ENCODE results near the gene PARP2.

Gene PARP2

DNA sequence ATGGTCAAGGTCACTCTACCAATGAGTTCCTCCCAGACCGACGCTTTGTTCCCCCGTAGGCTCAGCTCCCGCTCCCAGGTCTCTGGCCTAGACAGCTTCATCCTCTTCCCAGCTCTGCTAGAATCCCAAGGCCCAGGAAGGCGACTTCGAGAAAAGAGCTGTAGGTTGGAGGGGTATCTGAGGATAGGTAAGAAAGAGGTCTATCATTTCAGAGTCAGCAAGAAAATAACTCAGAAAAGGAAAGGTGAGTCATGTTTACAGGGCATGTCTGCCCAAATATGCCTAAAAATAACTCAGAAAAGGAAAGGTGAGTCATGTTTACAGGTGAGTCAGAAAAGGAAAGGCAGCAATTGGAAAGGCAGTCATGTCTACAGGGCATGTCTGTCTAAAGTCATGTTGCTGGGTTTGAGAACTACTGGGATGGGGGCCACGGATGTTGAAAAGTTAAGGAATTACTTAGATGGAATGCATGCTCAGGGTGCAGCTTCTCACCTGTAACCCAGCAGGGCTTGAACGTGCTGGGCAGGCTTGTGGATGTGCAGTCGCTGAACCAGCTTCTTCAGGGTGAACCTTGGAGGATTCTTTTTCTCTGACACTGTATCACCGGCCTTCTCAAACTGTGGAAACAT lies 57.6 kb downstream of the PARP2 start:
- DNase-seq (ENCODE audit: low spot score), result no peak

DNA sequence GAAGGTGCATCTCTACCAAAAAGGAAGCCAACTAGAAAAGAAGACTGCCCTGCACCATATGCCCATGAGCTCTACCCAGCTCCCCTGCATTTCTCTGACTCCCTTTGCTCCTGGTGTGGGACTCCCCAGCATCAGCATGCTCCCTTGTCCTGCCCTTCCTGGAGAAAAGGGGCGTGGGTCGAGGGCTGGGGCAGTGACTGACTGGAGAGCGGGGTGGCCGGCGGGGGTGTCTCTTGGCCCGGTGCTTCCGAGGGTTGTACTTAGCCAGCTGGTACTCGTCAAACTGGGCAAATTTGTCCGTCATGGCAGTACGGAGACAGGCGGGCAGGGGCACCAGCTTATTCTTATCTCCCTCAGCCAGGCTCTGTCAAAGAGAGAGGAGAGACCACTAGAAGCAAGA lies 60.1 kb downstream of the PARP2 start:
- no peak for DNase-seq (ENCODE audit: low spot score)
